K562 (cell line): Measurements from ENCODE around the gene SDR42E2.

Experiments
- JUN ChIP-seq, 2 experiments: sonication (generic) in 1 of 2; formaldehyde crosslinking in 1 of 2; IDR thresholded peaks; 2 replicates each; pipeline versions ENCODE4 v1.6.1 to v1.8.0; 2012 to 2022; ENCODE audit warnings: borderline replicate concordance in 2 of 2, mild to moderate bottlenecking in 2 of 2, improper control_type of control experiment in 1 of 2, low read depth in 1 of 2, low read length in 1 of 2, missing genetic modification reagents in 1 of 2
- TRIM24 ChIP-seq, 2 experiments: fragments of 450-650 bp; IDR thresholded peaks; 2 replicates each; pipeline ENCODE4 v1.6.1; 2016

DNA sequence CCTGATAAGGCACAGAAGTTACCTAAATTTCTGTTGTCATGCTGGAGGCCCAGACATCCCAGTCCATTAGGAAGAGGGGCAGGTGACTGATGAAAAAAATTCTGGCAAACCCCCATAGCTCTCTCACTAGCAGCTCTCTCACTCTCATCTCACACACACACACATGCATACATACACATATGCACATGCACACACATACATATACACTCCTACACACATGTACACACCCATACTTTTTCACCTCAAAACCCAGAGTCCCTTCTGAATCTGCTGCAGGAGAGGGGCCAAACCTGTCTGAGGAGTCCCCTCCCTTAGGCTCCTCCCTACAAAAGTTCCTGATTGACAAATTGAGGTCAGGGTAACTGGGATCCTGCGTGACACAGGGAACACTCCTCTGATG lies 22.6 kb upstream of the SDR42E2 start:
- no peak for TF ChIP-seq JUN (IDR thresholded peaks at IDR 0.05; ENCODE audit: borderline replicate concordance, low read depth, low read length)
- no peak for TF ChIP-seq JUN (CRISPR knock-in tag; IDR thresholded peaks at IDR 0.05; ENCODE audit: borderline replicate concordance)
- no peak for TF ChIP-seq TRIM24 (IDR thresholded peaks at IDR 0.05)
